ENCODE data around the gene ITGA3.

The ITGA3 gene

DNA sequence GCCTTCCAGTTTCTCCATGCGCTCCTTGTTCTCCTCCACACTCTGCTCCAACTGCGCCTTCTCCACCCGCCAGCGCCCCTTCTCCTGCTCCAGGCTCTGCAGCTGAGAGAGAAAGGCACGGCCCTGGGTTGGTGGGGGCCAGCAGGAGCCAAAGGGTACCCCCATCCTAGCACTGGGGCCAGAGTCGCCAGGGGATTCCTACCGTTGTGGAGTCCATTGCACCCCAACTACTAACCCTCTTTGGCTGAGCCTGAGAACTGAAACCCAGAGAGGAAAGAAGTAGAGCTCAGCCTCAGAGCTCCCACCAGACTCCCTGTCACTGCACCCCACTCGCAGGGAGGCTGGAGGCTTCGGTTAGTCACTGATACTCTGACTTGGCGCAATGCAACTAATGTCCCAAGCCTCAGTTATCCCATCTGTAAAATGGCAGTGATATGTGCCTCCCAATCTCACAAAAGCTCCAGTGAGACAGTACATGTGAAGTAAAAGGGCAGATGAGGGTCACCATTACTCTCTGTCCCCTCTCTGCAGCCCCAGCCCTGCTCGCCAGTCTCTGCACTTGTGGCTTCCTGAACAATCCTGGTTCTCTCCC is 80.3 kb downstream of the ITGA3 start:
- DNase-seq: no peak
- Histone ChIP-seq H3K4me3 (ENCODE audit: low read length) (no peak overlapping the region), H3K27ac (ENCODE audit: low read depth, low read length) (no peak overlapping the region), H4K5ac (ENCODE audit: low read length) (no peak overlapping the region), H3K4ac (ENCODE audit: low read depth, low read length) (no peak overlapping the region), H3K4me1 (ENCODE audit: control insufficient read depth, low read depth, low read length) (peaks cover 10% of the 10 kb centered on the region), H2BK15ac (replicated peaks; ENCODE audit: low read depth) (no peak overlapping the region), H3K18ac (ENCODE audit: low read length) (no peak overlapping the region), H3K23ac (ENCODE audit: low read length) (no peak overlapping the region), H3K9ac (ENCODE audit: low read length) (no peak overlapping the region), H3K79me1 (ENCODE audit: low read length) (no peaks in the 10 kb centered on the region), H3K79me2 (ENCODE audit: control insufficient read depth, insufficient read depth, low read length) (no peaks in the 10 kb centered on the region), H2BK5ac (ENCODE audit: low read length) (no peak overlapping the region), H4K8ac (ENCODE audit: low read depth, low read length) (no peak overlapping the region), H3K27me3 (ENCODE audit: insufficient read depth, low read length, poor library complexity) (no peaks in the 10 kb centered on the region), H3K36me3 (ENCODE audit: control insufficient read depth, insufficient read depth, low read length) (peaks cover 13% of the 10 kb centered on the region), H2AK5ac (ENCODE audit: low read length) (no peak overlapping the region), H2BK120ac (ENCODE audit: low read depth, low read length) (no peak overlapping the region), H3K56ac (ENCODE audit: low read length) (no peak overlapping the region), H3K4me2 (ENCODE audit: low read length) (no peak overlapping the region)
- no CpG with 5 or more reads among the region's 11 CpGs for WGBS (ENCODE audit: extremely low coverage, insufficient coverage, low lambda C conversion rate)

DNA sequence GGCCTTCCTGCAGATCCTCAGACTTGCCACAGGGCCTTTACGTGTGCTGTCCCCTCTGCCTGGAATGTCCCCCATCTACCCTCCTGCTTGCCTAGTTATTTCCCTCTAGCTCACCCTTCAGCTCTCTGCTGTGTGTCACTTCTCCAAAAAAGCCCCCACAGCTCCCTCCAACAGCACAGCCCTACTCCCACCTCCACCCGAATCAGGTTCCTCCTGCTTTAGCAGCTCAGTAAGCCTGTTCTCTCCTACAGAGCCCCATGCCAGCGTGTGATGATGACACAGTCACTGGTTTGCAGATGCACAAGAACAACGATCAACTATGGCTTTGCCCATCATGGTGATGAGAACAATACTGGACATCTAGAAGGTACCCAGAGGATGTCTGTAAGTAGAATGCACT is 81.1 kb downstream of the ITGA3 start:
- no peak overlapping the region for H3K27ac ChIP-seq (ENCODE audit: low read depth, low read length)
- H3K36me3 ChIP-seq (ENCODE audit: control insufficient read depth, insufficient read depth, low read length): peaks cover 13% of the 10 kb centered on the region
- no peak overlapping the region for H3K4ac ChIP-seq (ENCODE audit: low read depth, low read length)
- H3K4me2 ChIP-seq (ENCODE audit: low read length): no peak overlapping the region
- H3K23ac ChIP-seq (ENCODE audit: low read length): no peak overlapping the region
- no CpG with 5 or more reads among the region's 4 CpGs for WGBS (ENCODE audit: extremely low coverage, insufficient coverage, low lambda C conversion rate)
- H3K79me2 ChIP-seq (ENCODE audit: control insufficient read depth, insufficient read depth, low read length): no peaks in the 10 kb centered on the region
- H4K8ac ChIP-seq (ENCODE audit: low read depth, low read length): no peak overlapping the region
- no peak overlapping the region for H2BK120ac ChIP-seq (ENCODE audit: low read depth, low read length)
- DNase-seq: no peak
- H3K4me1 ChIP-seq (ENCODE audit: control insufficient read depth, low read depth, low read length): peaks cover 10% of the 10 kb centered on the region
- H2BK5ac ChIP-seq (ENCODE audit: low read length): no peak overlapping the region
- H3K18ac ChIP-seq (ENCODE audit: low read length): no peak overlapping the region
- no peak overlapping the region for H3K56ac ChIP-seq (ENCODE audit: low read length)
- H3K27me3 ChIP-seq (ENCODE audit: insufficient read depth, low read length, poor library complexity): no peaks in the 10 kb centered on the region
- no peak overlapping the region for H2BK15ac ChIP-seq (replicated peaks; ENCODE audit: low read depth)
- H2AK5ac ChIP-seq (ENCODE audit: low read length): no peak overlapping the region
- H3K4me3 ChIP-seq (ENCODE audit: low read length): no peak overlapping the region
- H3K9ac ChIP-seq (ENCODE audit: low read length): no peak overlapping the region
- H4K5ac ChIP-seq (ENCODE audit: low read length): no peak overlapping the region
- no peaks in the 10 kb centered on the region for H3K79me1 ChIP-seq (ENCODE audit: low read length)

DNA sequence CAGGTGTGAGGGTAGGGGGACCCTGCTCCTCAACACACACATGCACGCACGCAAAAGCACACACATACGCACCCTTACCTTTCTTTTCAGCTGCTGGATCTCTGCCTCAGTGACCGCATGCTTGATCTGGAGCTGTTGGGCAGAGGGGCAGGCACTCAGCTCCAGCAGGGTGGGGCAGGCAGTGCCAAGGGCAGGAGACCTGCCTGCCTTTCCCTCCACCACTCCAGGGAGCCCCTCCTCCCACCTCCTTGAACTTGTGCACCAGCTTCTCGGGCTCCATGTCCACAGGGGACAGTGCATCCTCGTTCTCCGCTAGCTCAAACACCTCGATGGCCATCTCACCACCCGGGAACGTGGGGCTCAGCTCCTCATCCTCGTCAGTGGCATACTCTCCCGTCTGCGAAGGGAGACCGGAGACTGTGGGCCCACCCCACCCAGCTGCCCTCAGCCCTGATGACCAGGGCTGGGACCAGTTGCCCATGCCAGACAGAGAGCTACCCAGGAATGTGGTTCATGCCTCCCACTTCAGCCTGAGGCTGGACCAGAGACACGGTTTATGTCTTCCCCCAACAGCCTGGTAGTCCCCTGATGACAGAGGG is 83.4 kb downstream of the ITGA3 start:
- H3K36me3 ChIP-seq (ENCODE audit: control insufficient read depth, insufficient read depth, low read length): peaks cover 16% of the 10 kb centered on the region

More for the DNA sequence above, 83.4 kb downstream of the ITGA3 start:
- Histone ChIP-seq H2BK5ac (ENCODE audit: low read length) (no peak overlapping the region), H3K23ac (ENCODE audit: low read length) (no peak overlapping the region), H2AK5ac (ENCODE audit: low read length) (no peak overlapping the region), H3K9ac (ENCODE audit: low read length) (no peak overlapping the region), H3K4me2 (ENCODE audit: low read length) (no peak overlapping the region), H4K8ac (ENCODE audit: low read depth, low read length) (no peak overlapping the region), H3K4me1 (ENCODE audit: control insufficient read depth, low read depth, low read length) (peaks cover 4% of the 10 kb centered on the region), H3K27ac (ENCODE audit: low read depth, low read length) (no peak overlapping the region), H3K79me1 (ENCODE audit: low read length) (no peaks in the 10 kb centered on the region), H3K56ac (ENCODE audit: low read length) (peak overlapping the region; percentile 0), H3K18ac (ENCODE audit: low read length) (no peak overlapping the region), H4K5ac (ENCODE audit: low read length) (no peak overlapping the region), H2BK15ac (replicated peaks; ENCODE audit: low read depth) (no peak overlapping the region), H3K4ac (ENCODE audit: low read depth, low read length) (no peak overlapping the region), H2BK120ac (ENCODE audit: low read depth, low read length) (no peak overlapping the region), H3K79me2 (ENCODE audit: control insufficient read depth, insufficient read depth, low read length) (no peaks in the 10 kb centered on the region), H3K27me3 (ENCODE audit: insufficient read depth, low read length, poor library complexity) (no peaks in the 10 kb centered on the region), H3K4me3 (ENCODE audit: low read length) (no peak overlapping the region)
- no CpG with 5 or more reads among the region's 15 CpGs for WGBS (ENCODE audit: extremely low coverage, insufficient coverage, low lambda C conversion rate)
- DNase-seq: no peak

Data from mesendoderm (in vitro differentiated cells).